GOT3 (cell line): ENCODE results near the gene DUS1L.

Source experiments
- DNase-seq: peaks from one replicate; lab custom pipeline; 2025; ENCODE audit warnings: mixed read lengths; lab: John Stamatoyannopoulos, UW

Gene DUS1L

DNA sequence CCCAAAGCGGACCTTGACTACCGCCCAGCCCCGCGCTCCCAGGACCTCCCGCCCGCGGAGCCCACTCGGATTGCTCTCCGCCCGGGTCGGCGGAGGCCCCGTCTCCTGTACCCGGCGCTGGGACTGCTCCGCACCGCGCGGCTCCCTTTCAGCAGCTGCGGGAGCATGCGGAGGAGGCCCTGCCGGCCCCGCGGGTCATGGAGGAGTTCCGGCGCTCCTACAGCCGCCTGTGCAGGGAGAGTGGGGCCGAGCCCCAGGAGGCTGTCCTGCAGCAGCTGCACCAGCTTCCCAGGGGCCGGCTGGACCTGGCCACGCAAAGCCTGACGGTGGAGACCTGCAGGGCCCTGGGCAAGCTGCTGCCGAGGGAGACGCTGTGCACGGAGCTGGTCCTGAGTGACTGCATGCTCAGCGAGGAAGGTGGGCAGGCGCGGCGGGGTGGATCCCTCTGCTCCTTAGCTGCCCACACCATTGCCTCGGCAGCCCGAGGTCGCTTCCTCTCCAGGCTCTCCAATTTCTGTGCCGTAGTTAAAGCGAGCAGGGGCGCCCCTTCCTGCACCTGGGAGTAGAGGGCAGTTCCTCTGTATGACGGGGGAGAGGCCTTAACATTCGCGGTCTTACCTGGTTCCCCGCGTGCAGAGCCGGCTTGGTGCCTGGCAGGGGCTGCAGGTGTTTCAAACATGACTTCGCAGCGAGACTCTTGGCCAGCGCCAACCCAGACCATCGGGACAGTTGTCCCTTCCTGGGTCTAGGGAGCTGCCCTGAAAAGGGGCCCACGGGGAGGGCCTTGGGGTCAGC, 42.0 kb downstream of the DUS1L start:
- DNase-seq, result no peak

DNA sequence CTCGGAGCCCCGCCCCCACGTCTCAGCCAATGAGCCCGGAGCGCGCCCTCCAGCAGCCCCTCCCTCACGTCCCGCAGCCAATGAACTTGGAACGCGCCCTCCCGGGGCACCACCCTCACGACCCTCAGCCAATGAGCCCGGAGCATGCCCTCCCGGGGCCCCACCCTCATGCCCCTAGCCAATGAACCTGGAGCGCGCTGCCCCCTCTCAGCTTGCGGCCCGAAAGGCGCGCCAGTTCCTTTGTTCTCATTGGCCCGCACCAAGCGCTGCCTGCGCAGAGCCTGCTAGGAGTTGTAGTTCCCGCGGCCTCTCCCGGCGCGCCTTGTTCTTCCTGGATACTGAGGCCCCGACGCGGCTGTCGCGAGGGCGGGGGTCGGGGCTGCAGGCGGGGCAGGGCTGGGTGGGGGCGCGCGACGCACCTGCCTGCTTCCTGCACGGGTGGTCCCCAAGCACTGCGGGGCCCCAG, 42.6 kb downstream of the DUS1L start, which contains the start of gene LRRC45:
TSS of gene LRRC45 (plus strand) at position 325 of the 466 bp plus-strand sequence. CDS start 339 bp downstream, outside the sequence.
- peak; percentile 98 for DNase-seq

DNA sequence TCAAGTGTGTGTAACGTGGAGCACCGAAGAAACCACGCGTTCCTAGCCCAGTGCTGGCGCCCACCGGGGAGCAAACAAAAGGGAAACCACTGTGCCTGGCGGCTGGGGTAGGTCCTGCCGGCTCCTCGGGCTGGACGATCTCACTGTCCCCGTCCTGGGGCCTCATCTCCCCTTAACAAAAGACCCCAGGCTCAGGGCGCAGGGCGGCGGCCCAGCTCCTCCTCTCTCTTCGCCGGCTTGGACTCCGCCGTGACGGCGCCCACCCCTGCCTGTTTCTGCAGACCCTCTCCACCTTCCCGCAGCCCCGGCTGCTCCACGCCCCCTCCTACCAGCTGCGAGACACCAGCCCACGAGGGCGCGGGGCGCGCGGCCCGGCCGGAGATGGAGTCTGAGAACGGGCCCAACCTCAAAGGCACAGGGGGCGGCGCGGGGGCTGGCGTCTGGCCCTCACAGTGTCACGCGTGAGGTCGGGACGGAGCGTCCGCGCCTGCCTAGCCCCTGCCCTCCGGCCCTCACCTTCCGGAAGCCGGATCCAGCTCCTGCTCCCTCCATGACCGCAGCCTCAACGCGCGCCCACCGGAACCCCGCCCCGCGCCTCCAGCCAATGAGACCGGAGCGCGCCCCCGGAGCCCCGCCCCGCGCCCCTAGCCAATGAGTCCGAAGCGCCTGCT, 43.2 kb downstream of the DUS1L start, which contains the start of gene CENPX:
TSS of gene CENPX (minus strand) at position 569 of the 671 bp plus-strand sequence. CDS start at position 552, 17 bp downstream.
- DNase-seq, result no peak

DNA sequence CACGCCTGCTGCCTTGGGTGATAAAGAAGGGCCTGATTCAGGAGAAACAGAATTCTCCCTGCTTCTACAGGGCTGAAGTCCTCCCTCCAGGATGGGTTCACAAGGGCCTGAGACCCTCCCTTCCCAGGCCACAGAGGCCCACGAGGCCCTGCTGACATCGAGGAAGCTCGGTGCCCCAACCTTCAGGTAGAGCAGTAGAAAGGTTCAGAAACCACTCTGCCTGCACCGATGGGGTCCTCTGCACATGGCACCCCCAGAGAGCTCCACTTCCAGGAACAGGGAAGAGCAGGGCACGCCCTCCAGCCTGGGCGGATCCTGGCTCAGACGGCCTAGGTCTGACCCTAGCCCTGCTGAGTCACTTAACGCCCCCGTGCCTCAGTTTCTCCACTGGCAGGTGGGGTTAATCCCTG, 43.7 kb downstream of the DUS1L start:
- DNase-seq, result no peak

DNA sequence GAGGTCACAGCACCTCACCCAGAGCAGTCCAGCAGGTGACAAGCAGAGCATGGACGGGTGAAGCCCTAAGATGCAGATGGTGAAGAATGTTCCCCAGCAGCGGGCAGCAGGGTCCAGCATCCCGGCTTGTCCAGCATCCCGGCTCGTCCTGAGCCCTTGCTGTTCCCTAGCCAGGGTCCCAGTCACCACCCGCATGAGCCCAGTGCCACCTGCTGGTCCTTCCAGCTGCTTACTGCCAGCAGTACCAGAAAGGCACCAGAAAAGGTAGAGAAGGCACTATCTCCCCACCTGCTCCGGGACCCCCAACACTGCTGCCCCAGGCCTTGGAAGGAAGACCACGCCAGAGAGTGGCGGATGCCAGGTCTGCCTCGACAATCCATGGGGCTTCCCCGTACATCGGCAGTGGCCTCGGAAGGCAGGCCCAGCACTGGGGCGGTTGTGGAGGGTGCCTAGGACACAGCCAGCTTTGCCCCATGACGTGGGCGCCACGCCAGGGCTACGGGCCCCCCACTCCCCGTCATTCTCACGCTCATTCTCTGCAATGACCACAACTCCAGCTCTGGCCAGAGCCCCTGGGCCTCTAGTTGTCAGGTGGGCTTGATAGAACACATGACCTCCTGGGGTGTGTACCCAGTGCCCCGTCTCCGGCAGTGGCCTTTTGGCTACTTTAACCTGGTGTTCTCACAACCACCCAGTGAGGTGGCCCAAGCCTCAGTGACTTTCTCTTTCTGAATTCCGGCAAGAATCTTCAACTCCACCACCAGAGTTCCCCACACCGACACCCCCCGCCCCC, 44.3 kb downstream of the DUS1L start:
- DNase-seq, result peak; percentile 10

DNA sequence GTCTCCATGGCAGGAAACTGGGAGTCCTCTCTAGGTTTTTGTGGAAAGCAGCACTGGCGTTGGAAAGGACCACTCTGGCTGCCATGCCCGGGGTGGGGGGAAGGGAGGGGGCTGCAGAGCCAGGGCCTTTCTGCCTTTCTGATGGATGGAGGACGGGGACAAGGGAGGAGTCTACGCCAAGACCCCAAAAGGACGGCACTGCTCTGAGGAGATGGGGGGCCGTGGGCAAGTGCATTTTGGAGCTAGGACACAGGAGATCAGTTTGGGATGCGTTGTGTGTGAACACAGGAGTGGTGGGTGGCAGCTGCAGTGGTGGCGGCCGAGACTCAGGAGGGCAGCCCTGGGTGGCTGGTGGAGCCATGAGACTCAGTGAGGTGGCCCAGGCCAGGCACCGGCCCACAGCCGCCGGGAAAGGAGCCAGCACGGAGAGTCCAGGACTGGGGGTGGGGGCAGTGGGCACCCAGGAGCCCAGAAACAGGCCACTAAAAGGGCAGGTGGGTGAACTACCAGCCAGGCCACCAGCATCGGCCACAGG, 45.0 kb downstream of the DUS1L start:
- no peak for DNase-seq

DNA sequence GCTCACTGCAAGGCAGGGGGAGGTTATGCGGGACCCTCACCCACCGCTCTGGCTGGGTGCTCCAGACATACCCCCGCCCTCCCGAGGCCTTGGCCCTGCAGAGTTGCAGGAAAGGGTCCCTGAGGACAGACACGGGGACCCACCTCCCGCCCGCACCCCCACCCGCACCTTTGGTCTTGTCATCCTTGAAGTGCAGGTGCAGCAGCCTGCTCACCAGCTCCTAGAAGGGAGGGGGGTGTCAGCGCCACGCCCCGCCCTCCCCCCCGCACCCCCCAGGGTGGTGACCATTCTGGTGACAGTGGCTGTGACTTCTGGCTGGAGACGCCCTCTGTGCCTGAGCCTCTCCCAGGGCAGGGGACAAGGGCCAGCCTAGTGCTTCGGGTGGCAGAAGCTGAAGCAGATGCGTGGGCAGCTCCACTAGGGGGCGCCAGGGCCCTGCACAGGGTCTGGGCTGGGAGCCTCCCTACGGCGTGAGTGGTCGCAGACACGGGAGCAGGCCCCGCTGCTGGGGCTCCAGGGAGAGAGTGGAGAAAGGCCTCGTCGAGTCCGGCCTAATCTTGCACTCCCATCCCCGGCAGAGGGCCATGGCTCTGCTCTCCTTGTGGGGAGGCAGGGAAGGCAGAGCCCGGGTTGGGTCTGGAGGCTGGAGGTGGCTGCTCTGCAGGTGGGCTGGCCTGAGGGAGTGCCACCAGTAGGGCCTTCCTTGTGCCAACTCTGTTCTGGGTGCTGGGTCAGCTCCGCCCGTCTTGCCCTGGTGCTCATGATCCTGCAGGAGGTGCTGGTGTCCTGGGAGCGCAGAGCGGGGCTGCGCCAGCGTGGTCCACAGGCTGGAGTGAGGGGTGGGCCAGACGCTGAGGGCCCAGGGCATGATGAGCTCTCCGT, 45.7 kb downstream of the DUS1L start:
- DNase-seq, result no peak

DNA sequence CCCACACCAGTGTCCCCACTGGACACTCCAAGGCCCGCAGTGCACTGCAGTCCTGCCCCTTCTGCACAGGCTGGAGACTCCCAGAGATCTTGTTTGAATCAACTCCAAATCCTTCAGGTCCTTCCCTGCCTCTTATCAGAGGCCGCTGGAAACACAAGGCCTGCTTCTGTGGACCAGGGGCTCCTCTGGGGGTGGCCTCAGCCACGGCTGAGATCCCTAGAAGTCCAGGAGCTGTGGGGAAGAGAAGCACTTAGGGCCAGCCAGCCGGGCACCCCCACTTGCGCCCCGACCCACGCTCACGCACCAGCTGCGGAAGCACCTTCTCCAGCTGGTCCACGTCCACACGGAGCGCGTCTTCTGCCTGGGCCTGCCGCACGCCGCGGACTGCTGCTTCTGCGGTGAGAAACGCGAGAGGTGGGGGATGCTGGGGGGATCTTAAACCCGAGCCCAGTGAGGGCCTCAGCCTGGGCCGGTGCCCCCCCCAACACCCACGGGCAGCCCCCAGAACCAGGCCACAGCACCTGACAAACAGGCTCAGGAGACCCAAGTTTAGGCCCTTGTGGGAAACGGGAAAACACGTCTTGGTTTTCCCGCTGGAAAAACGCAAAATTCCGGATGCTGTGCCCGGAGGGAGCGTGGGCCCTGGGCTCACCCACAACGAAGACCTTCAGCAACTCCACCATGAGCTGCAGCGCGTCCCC, 46.5 kb downstream of the DUS1L start:
- DNase-seq, result no peak

DNA sequence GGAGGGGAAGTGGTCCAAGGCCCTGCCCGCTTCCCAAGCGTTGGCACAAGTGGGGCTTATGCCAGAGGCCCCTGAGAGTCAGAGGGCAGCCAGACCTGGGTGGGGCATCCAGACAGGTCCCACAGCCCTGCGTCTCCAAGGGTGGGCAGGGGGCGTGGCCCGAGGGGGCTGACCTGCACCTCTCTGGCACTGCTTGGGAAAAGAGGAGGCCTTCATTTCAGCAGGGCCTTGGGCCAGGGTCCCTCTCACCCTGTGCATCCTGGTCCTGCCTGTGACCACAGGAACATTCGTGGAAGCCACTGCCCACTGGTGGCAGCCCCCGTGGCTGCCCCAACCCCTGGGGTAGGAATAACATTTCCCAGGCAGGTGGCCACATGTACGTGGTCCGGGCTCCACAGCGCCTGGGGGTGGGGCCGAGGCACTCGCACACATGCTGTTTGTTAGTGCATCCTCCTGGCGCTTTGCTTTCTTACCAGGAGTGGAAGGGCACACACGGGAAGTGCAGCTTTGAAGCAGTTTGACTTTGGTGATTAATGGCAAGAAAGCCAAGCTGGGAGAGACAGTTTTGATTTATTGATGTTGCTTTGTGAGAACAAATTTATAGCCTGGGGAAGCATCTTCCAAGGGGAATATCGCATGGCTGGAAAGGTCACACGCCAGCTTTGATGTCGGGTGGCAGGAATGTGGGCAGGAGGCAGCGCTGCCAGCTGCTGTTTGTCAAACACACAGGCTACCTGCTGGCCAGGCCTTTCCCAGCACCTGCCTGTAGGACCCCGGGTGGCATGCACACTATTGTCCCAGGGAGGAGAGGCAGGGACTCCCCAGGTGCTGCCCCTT, 47.2 kb downstream of the DUS1L start:
- DNase-seq, result no peak

DNA sequence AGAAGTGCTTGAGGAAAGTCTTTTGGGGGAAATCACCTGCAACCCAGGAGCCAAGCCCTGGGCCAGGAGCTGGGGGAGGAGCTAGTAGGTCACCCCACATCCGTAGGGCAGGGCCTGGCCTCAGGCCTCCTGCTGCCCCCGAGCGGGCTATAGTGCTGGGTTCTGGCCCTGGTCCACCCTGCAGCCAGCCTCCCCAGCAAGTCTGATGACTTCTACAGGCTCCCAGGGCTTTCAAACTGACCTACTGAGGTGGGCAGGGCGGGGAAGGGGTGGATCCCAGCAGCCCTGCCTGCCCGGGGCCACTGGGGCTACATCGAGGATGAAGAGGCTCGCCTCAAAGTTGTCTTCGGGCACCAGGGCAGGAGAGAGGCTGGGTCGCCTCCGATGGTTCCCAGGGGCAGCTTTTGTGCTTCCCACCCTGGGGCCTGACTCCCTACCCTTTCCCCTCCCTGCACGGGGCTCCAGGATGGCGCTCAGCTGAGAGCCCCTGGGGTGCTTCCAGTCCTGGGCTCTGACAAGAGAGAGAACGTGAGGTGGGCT, 47.9 kb downstream of the DUS1L start:
- no peak for DNase-seq

DNA sequence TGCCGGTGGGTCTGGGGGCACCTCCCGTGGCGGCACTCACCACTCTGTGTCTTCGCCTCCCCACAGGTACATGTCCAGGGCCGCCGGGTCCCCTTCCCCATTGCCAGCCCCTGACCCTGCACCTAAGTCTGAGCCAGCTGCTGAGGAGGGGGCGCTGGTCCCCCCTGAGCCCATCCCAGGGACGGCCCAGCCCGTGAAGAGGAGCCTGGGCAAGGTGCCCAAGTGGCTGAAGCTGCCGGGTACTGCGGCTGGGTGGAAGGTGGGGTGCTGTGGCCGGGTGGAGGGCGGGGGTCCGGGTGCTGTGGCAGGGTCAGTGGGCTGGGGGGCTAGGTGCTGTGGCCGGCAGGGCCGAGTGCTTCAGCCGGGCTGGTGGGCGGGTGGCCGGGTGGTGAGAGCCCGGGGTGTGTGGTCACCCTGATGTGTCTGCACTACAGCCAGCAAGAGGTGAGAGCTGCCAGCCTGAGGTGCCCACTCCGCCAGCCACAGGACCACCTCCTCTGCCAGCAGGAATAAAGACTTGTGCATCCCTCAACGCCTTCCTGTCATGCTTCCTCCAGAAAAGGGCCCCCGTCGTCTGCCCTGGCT, 48.6 kb downstream of the DUS1L start:
- no peak for DNase-seq

DNA sequence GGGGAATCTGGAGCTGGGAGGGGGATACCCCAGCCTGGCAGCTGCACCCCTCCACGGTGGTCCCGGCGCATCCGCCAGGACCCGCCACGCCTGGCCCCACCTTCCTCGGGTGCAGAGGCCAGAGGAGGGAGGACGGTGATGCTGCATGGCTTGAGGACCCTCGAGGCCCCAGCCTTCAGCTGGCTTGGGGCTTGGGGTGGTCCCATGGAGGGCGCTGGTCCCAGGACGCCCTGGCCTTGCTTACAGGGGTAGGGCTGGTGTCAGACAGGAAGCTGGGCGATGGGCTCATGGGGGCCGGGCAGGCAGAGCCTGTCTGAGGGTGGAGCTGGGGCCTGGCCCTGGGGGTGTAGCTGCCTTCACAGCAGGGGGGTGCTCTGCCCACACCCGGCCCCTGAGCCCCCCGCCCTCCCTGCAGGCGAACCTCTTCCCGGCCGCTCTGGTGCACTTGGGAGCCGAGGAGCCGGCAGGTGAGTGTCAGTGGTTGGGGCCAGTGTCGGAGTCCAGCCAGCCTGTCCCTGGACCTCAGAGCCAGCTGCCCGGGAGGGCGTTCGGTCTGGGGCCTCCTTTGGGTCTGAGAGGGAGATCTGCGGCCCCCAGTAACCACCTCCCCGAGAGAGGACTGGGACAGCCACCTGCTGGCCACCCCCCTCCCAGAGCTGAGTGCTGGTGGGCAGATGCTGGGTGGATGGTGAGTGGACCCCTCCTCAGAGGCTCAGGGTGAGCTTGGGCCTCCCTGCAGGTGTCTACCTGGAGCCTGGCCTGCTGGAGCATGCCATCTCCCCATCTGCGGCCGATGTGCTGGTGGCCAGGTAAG, 49.3 kb downstream of the DUS1L start:
- DNase-seq, result no peak

DNA sequence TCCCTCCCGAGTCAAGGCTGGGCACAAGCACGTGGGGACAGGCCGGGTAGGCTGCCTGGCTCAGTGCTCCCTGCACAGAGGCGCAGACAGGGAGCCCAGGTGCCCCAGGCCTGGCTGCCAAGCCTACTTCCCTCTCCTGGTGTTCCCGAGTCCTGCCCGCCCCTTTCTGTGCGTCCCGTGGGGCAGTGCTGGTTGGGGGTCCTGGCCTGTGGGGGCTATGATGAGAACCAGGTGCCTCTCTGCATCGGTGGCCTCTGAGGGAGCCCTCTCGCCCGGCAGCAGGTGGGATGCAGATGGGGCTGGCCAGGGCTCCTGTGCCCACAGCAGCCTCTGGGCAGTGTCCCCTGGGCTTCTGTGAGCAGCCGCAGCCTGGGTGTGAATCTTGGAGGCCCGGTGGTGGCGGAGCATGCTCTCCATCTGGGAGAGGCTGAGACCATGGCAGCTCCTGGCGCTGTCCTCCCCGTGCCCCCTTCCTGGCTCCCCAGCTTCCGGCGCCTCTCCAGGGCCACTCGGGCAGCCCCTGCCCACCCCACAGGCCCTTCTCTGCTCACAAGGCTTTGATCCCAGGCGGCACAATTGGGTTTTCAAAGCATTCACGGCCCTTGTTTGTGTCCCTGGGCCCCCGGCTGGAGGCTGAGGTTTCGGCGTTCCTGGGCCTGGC, 50.2 kb downstream of the DUS1L start:
- DNase-seq, result no peak

DNA sequence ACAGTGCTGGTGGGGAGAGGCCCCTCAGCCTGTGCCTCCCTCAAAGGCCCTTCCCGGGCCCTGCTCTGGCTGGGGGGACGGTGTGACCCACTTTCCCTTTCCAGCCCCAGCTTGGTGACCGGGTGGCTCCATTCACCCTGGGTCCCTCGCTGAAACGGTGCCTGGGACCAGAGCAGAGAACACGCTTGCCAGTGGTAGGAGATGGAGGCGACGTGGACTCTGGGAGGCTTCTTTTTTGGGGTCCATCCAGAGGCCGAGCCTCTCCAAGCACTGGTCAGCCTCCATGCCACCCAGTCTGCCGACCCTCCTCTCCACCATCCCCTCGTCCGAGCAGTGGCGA, 50.7 kb downstream of the DUS1L start:
- DNase-seq, result no peak

DNA sequence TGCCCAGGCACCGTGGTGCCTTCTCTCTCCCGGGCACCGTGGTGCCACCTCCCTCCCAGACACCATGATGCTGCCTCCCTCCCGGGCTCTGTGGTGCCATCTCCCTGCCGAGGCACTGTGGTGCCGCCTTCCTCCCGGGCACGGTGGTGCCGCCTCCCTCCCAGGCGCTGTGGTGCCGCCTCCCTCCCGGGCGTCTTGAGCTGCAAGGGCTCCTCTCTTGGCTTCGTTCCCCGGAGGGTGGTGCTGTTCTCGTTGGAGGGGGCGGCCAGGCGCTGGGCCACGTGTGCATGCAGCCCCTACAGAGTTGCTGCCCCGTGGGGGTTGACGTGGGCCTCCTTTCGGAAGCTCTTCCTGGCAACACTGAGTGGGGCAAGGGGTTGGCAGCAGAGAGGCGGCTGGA, 51.2 kb downstream of the DUS1L start:
- no peak for DNase-seq

DNA sequence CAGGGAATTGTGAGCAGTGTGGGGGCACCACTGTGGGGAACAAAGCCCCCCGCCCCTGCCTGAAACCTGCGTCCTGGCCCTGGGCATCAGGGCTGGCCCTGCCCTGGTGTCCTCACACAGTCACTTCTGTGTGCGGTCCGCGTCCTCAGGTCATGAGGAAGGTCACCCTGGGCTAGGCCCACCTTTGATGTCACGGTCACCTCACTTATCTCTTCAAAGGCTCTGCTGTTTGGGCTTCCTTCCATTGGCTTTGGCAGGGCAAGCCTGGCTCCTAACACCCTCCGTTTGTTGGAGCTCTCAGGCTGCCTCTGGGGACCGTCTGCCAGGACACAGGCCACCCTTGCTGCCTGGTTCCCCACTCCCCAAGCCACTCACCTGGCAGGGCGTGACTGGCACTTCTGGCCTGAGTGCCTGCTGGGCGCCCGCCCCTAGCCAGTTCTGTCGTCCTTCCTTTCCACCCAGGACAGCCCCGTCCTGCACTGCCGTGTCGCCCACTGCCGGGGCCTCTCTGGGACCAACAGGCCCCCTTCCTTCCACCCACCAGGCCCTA, 51.8 kb downstream of the DUS1L start:
- DNase-seq, result no peak

DNA sequence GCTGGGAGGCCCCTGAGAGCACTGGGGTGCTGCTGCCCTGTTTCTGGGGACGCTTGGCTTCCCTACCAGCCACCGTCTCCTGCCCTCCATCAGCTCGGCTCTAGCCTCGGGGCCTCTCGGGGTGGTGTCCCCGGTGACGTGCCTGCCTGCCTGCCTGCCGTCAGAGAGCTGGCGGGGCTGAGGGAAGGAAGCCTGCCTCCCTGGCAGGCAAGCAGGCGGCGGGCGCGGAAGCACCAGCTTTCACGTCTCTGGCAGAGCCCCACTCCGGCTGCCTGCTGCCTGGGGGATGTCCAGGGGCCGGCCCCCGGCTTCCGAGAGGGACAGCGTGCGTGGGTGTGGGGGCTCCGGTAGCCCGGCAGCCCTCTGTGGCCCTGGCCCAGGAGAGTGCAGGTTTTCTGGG, 52.3 kb downstream of the DUS1L start:
- DNase-seq, result no peak
